Measurements from ENCODE around the gene ZNF23. TPM values are rescaled to one million over a fixed set of nuclear protein-coding genes. Genes with fewer than 3 reads are reported as not detected.

ZNF23 gene
- total and polyA plus RNA-seq, 12 donors: 1.7 to 34.2 (median 7.5) TPM

DNA sequence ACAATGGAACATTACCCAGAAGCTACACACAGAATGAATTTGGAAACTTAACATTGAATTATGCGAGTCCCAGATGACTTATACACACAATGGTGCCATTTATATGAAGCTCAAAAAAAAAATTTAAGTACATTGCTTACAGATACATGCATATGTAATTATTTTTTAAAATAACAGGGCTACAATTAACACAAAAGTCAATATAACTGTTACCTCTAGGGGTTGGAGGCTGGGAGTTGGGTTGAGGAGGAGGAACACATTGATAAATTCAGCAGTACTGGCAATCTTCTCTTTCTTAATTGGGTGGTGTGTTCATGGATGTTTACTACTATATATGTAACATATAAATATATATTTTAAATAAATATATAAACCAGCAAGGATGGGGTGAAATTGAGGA lies 1.1 kb downstream of the ZNF23 start:
- DNase-seq: no peak
- Histone ChIP-seq H3K27ac (peak overlapping the region in 1 of 5 donors; percentile 84), H3K36me3 (replicated peaks in 1 of 2) (peaks cover 0 to 1% of the 10 kb centered on the region in 2 donors), H3K9me3 (replicated peaks in 1 of 3) (no peaks in the 10 kb centered on the region), H3K4me1 (replicated peaks in 1 of 2) (peaks cover 0 to 16% of the 10 kb centered on the region in 2 donors), H3K4me3 (no peak overlapping the region), H3K27me3 (no peaks in the 10 kb centered on the region)
- 92 to 98% (median 93%) methylated on average over 1 of the region's 1 CpG for WGBS, 4 donors
- intact Hi-C loops (cut with DNase I): no loop called here
- TF ChIP-seq POLR2A (IDR thresholded peaks at IDR 0.05): no peak
- TF ChIP-seq, protein P1, sequence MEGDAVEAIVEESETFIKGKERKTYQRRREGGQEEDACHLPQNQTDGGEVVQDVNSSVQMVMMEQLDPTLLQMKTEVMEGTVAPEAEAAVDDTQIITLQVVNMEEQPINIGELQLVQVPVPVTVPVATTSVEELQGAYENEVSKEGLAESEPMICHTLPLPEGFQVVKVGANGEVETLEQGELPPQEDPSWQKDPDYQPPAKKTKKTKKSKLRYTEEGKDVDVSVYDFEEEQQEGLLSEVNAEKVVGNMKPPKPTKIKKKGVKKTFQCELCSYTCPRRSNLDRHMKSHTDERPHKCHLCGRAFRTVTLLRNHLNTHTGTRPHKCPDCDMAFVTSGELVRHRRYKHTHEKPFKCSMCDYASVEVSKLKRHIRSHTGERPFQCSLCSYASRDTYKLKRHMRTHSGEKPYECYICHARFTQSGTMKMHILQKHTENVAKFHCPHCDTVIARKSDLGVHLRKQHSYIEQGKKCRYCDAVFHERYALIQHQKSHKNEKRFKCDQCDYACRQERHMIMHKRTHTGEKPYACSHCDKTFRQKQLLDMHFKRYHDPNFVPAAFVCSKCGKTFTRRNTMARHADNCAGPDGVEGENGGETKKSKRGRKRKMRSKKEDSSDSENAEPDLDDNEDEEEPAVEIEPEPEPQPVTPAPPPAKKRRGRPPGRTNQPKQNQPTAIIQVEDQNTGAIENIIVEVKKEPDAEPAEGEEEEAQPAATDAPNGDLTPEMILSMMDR (IDR thresholded peaks at IDR 0.05): no peak

DNA sequence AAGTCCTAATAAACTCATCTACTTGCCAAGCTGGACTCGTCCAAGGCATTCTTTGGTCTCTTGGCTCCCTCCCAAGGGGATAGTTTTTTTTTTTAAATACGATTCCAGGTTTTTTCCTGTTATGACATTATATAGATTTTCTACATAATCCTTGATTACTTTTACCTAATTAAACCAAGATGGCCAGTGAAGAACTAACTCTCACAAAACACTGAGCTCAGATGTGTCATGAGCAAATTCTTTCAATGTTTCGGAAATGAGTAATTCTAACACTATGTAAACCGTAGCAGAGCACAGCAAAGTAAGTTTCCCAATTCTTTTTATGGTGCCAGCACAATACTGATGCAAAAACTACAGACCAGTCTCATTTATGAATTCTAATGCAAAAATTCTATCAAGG lies 1.8 kb downstream of the ZNF23 start:
- H3K27ac ChIP-seq: no peak overlapping the region

DNA sequence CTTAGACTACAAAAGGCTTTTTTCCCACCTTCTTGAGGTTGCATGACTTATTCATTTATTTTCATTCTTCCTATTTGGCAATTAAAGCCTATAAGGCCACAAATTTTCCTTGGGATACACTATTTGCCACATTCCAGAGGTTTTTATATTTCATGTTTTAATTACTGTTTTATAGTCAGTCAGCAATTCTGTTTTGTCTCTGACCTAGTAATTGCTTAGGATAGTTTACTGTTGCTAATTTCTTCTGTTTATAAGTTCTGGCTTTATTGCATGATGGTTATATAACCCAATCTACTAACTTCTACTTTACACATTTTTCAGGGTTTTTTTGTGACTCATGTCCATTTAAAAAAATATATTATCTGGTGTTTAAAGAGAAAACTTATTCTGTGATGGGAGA lies 2.5 kb downstream of the ZNF23 start:
- DNase-seq: no peak
- TF ChIP-seq, protein P1 (IDR thresholded peaks at IDR 0.05): no peak
- TF ChIP-seq POLR2A (IDR thresholded peaks at IDR 0.05): no peak
- H3K4me1 ChIP-seq (replicated peaks in 1 of 2): peaks cover 0 to 16% of the 10 kb centered on the region in 2 donors
- intact Hi-C loops (cut with DNase I): loop anchor here in 1 of 2 donors (5.0 kb wide), 1 partner anchor 33 kb away; no protein-coding TSS in a partner anchor
- H3K4me3 ChIP-seq: no peak overlapping the region
- no peaks in the 10 kb centered on the region for H3K27me3 ChIP-seq
- H3K9me3 ChIP-seq (replicated peaks in 1 of 3): no peaks in the 10 kb centered on the region
- peaks cover 0 to 16% of the 10 kb centered on the region in 2 donors for H3K36me3 ChIP-seq (replicated peaks in 1 of 2)
- H3K27ac ChIP-seq: no peak overlapping the region

More for the DNA sequence above, 1.8 kb downstream of the ZNF23 start:
- DNase-seq: no peak
- H3K9me3 ChIP-seq (replicated peaks in 1 of 3): no peaks in the 10 kb centered on the region
- peaks cover 0 to 16% of the 10 kb centered on the region in 2 donors for H3K4me1 ChIP-seq (replicated peaks in 1 of 2)
- TF ChIP-seq, protein P1 (IDR thresholded peaks at IDR 0.05): no peak
- TF ChIP-seq POLR2A (IDR thresholded peaks at IDR 0.05): no peak
- 81 to 91% (median 85%) methylated on average over 4 of the region's 4 CpGs for WGBS, 4 donors
- intact Hi-C loops (cut with DNase I): no loop called here
- peaks cover 0 to 8% of the 10 kb centered on the region in 2 donors for H3K36me3 ChIP-seq (replicated peaks in 1 of 2)
- no peak overlapping the region for H3K4me3 ChIP-seq
- H3K27me3 ChIP-seq: no peaks in the 10 kb centered on the region

GRCh38 chr16:71456801-71457200 lies 5.2 kb downstream of the ZNF23 start:
- WGBS, 4 donors: 91 to 96% (median 95%) methylated on average over 4 of the region's 4 CpGs
- TF ChIP-seq, protein P1 (IDR thresholded peaks at IDR 0.05): no peak
- no peak for TF ChIP-seq POLR2A (IDR thresholded peaks at IDR 0.05)
- H3K27ac ChIP-seq: no peak overlapping the region
- H3K4me3 ChIP-seq: no peak overlapping the region
- peaks cover 0 to 30% of the 10 kb centered on the region in 2 donors for H3K36me3 ChIP-seq (replicated peaks in 1 of 2)
- peaks cover 0 to 9% of the 10 kb centered on the region in 2 donors for H3K4me1 ChIP-seq (replicated peaks in 1 of 2)
- H3K27me3 ChIP-seq: no peaks in the 10 kb centered on the region
- H3K9me3 ChIP-seq (replicated peaks in 1 of 3): peaks cover 0 to 2% (median 0%) of the 10 kb centered on the region in 3 donors
- DNase-seq: no peak
- intact Hi-C loops (cut with DNase I): loop anchor here in 1 of 2 donors (5.0 kb wide), 1 partner anchor 36 kb away; no protein-coding TSS in a partner anchor

All from adrenal gland (tissue), 12 donors.